Measurements from ENCODE around the gene NAPA.

NAPA gene

DNA sequence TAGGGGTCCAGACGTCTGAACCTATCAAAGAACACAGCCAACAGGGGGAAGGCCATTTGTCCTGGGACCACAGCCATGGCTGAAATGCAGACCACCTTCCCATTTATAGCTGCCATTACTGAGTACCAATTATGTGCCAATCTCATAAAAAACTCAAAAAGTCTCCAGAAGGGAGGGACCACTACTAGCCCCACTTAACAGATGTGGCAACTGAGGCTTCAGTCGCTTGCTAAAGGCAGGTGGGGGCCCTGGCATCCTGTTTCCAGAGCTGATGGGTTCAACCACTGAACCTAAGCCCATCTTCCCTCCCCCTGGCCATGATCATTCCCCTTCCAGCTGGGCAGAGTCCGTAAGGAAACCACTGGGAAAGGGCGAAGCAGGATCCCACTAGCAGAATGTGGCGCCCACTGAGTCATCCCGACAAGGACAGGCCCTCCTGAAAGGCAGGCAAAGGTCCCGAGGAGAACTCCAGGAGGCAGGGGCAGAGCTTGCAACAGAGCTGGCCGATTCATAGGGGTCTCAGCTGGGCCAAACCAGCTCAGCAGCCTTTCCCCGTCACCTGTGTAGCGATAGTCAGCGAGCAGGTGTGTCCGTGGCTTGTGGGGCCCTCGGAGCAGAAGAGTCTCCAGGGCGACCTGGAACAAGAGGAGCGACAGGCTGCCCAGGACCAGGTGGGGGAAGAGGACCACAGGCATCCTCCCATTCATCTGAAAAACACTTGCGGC, 14.3 kb upstream of the NAPA start:
- in situ Hi-C loops (cut with MboI; ENCODE audit: low sequenced_read_pairs, unreplicated experiment), result no loop called here
- no peak for DNase-seq (ENCODE audit: low spot score)
- TF ChIP-seq, protein P1, sequence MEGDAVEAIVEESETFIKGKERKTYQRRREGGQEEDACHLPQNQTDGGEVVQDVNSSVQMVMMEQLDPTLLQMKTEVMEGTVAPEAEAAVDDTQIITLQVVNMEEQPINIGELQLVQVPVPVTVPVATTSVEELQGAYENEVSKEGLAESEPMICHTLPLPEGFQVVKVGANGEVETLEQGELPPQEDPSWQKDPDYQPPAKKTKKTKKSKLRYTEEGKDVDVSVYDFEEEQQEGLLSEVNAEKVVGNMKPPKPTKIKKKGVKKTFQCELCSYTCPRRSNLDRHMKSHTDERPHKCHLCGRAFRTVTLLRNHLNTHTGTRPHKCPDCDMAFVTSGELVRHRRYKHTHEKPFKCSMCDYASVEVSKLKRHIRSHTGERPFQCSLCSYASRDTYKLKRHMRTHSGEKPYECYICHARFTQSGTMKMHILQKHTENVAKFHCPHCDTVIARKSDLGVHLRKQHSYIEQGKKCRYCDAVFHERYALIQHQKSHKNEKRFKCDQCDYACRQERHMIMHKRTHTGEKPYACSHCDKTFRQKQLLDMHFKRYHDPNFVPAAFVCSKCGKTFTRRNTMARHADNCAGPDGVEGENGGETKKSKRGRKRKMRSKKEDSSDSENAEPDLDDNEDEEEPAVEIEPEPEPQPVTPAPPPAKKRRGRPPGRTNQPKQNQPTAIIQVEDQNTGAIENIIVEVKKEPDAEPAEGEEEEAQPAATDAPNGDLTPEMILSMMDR (IDR thresholded peaks at IDR 0.05; ENCODE audit: borderline replicate concordance, control extremely low read depth, extremely low read depth, insufficient read depth, missing control alignments), result no peak

DNA sequence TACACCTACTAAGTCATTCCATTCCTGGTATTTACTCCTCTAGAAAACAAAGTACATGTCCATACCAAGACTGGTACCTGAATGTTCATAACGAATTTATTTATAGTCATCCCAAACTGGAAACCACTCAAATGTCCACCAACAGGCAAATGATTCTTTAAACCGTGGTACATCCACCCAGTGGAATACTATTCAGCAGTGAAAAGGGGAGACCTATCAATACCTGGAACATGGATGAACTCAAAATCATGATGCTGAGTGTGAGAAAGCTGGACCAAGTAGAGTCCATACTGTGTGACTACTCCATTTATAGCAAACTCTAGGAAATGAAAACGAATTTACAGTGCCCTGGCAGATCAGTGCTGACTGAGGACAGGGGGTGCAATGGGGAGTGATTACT, 11.9 kb upstream of the NAPA start:
- TF ChIP-seq, protein P1 (IDR thresholded peaks at IDR 0.05; ENCODE audit: borderline replicate concordance, control extremely low read depth, extremely low read depth, insufficient read depth, missing control alignments), result no peak
- in situ Hi-C loops (cut with MboI; ENCODE audit: low sequenced_read_pairs, unreplicated experiment), result no loop called here

DNA sequence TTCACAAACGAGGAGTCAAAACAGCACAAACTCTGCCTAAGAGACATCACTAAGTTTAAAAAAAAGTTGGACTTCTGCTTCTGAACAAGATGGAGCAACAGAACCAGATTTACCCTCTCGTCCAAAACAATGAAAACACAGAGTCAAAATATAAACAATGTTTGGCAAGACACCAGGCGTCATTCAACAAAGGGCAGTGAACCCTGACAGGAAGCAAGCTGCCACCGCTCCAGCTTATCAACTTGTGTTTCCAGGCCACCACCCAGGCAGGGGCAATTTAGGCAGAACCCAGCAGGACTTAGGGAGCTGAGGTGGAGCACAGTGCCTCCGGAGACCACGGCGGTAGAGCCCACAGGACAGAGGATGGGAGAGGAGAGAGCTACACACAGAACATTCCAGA, 8.6 kb upstream of the NAPA start:
- in situ Hi-C loops (cut with MboI; ENCODE audit: low sequenced_read_pairs, unreplicated experiment), result no loop called here
- DNase-seq (ENCODE audit: low spot score), result no peak
- TF ChIP-seq, protein P1 (IDR thresholded peaks at IDR 0.05; ENCODE audit: borderline replicate concordance, control extremely low read depth, extremely low read depth, insufficient read depth, missing control alignments), result no peak

More for the DNA sequence above, 11.9 kb upstream of the NAPA start:
- DNase-seq (ENCODE audit: low spot score), result no peak

DNA sequence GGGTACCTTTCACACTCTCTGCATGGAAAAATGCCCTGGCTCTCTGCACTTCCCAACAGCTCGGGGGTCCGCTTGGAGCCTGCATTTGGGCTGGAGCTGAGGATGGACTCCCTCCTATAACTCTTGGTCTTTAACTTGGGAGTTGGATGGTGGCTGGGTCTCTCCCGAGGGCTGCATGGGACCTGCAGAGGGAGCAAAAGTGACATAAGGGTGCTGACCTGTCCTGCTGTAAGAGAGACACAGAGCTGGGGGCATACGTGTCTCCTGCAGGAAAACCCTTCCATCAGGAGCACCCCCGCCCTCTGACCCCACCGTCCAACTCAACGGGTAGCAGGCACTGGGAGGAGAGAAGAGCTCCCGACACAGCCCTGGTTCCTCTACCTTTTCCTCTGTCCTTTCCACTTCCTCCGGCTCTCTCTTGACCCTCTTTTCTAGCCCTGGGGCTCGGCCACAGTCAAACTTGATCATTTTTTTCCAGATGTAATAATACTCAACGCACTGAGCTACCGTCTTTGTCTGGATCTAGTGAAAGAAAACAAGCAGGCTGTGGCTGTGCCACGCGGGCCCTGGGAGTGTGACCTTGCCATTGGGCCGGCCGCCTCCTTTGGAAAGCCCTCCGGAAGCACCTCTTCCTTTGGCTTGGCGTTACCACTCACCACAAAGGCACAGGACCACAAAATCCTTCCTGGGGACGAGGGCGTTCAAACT, 6.8 kb upstream of the NAPA start:
- DNase-seq (ENCODE audit: low spot score), result no peak
- in situ Hi-C loops (cut with MboI; ENCODE audit: low sequenced_read_pairs, unreplicated experiment), result no loop called here
- TF ChIP-seq, protein P1 (IDR thresholded peaks at IDR 0.05; ENCODE audit: borderline replicate concordance, control extremely low read depth, extremely low read depth, insufficient read depth, missing control alignments), result no peak

DNA sequence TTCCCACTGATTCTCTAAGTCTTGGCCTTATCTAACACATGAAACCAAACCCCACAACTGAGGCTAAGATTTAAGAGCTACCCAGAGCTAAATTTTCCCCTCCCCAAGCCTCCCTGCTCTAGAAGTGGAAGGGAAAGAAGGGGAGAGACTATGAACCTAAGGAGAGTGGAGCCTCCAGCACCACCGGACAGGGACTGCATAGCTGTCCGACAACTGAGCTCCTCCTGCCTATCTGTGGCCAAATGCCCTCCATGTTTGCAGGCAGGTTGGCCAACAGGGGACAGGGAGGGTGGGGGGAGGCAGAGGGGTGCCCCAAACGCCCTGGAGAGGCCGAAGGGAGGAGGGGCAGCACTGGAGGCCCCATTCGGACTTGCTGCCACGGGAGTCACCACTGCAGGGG, 6.0 kb upstream of the NAPA start:
- in situ Hi-C loops (cut with MboI; ENCODE audit: low sequenced_read_pairs, unreplicated experiment), result no loop called here
- DNase-seq (ENCODE audit: low spot score), result no peak
- TF ChIP-seq, protein P1 (IDR thresholded peaks at IDR 0.05; ENCODE audit: borderline replicate concordance, control extremely low read depth, extremely low read depth, insufficient read depth, missing control alignments), result no peak

DNA sequence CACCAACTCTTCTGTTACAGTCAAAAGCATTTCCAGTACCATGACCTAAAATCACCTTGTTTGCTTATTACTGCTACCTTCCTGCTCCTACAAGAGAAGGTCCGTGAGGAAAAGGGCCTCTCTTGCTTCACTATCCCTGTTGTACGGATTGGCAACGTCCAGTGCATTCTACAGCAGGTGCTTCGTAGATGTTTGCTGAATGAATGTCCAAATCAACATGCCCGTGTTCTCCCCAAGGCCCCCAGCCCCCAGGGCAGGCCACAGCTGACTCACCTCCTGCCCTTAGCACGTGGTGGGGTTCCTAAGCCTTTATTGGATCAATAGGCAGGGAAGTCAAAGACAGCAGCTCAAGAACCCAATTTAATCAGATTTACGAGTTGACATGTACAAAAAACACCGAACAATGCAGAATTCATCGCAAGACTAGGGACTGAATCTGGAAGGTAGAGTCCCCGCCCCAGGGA, 5.5 kb upstream of the NAPA start:
- TF ChIP-seq, protein P1 (IDR thresholded peaks at IDR 0.05; ENCODE audit: borderline replicate concordance, control extremely low read depth, extremely low read depth, insufficient read depth, missing control alignments), result no peak
- no peak for DNase-seq (ENCODE audit: low spot score)
- in situ Hi-C loops (cut with MboI; ENCODE audit: low sequenced_read_pairs, unreplicated experiment), result no loop called here
